ENCODE data around the gene HMGN5.

The HMGN5 gene
- 0.98 to 2.7 reads per million in 2 donors for total RNA-seq

DNA sequence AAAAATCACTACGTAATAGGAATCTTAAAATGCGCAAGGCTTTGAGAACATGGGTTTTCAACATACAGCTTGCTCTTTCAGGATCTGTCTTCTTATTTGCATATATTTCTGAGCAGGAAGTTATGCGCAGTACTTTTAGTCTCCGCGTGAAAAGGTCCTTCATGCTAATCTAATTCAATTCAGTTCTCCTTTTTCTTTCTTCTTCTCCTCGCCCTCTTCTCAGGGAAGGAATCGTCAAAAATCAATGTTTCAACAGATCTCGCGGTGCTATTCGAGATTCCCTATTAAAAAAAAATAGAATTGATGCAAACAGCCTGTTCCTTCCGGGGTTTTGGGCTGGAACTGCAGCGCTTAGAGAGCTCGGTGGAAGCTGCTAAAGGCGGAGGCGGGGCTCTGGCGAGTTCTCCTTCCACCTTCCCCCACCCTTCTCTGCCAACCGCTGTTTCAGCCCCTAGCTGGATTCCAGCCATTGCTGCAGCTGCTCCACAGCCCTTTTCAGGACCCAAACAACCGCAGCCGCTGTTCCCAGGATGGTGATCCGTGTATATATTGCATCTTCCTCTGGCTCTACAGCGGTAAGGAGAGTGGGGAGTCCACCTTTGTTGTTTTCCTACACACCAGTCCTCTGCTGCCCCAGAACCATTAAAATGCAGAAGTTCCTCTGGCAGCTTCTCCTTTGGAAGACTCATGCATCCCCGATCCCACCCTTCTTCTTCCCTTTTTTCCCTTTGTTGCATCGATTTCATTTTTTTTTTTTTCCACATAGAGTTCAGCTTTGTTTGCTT is at the start of gene HMGN5, which contains the start of gene SH3BGRL:
Gene HMGN5 (minus strand): TSS at position 243 of the 785 bp plus-strand sequence. CDS start 80,364 bp downstream, outside the sequence.
Gene SH3BGRL (plus strand): TSS at position 432 of the 785 bp plus-strand sequence. CDS start 99 bp downstream, at position 531.
- peak; percentile 50 for DNase-seq

GRCh38 chrX:81241753-81242152 is 40.0 kb upstream of the HMGN5 start:
- DNase-seq = no peak

DNA sequence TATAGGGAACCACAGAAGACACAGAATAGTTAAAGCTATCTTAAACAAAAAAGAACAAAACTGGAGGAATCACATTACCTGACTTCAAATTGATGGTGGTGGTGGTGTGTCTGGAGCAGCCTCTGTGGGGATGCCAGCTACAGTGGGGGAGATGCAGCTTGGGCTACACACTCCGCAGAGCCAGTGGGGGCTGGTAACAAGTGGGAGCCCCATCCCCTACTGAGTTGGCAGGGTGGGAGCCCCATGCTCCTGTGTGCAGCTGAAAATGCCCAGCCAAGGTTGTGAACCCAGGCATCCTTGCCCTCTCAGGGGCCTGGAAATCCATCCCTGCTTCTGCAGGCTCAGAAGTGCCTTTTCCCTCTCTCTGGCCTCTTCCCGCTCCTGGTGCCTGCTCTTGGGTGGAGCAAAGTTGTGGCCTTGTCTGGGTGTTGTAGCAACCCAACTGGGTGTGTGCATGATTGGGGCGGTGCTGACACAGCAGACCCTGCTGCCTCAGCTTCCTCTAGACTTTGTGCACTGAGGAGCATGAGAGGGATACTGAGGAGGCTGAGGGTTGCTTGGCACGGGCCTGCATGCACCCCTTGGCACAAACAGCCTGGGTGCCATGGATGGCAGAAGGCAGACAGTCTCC is 39.1 kb upstream of the HMGN5 start:
- DNase-seq = no peak

GRCh38 chrX:81238166-81238565 is 36.5 kb upstream of the HMGN5 start:
- DNase-seq = no peak

DNA sequence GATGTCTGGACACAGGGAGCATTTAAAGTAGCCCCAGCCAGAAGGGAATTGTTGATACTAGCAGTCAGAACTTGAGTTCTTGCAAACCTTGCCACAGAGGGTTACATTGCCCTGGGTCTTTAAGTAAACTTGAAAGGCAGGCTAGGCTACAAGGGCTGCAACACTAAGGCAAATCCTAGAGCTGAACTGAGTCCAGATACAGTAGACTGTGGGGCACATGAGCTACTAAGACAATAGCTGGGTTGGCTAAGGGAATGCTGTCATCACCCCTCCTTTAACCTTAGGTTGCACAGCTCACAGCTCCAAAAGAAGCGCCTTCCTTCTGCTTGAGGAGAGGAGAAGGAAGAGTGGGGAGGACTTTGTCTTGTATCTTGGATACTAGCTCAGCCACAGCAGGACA is 35.8 kb upstream of the HMGN5 start:
- no peak for DNase-seq

GRCh38 chrX:81232218-81232617 is 30.5 kb upstream of the HMGN5 start:
- DNase-seq = no peak

DNA sequence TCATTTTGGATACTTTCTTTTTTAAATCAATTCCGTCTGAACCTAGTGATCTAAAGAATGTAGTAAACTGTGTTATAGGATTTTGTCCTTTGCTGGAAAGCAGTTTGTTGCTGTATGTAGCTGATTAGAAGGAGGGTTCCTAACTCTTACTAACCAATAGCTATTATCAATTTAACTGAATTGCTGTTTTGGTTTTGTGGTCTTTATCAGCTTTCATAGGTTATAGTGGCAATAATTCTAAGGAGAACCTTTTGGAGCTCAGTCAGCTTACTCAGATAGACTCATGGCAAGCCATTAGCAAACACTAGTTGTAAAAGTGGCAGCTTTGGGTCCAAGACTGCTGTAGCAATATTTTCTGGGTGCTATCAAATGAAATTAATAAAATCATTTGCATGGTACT is 29.8 kb upstream of the HMGN5 start:
- no peak for DNase-seq

DNA sequence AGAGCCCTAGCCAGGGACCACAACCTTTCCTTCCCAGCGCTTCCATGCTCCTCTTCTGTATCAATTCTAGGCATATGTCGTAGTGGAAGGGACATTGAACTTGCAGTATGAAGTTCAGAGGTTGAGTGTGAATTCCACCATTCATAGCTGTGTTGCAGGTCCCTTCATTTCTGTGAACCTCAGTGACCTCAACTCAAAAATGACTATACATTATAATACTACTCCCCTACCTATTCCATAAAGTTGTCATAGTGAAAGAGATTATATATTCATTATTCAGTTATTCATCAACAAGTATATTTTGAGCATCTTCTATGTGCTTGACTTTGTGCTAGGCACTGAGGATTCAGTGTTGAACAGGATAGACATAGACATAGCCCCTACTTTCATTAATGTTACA is 28.2 kb upstream of the HMGN5 start:
- DNase-seq = no peak

DNA sequence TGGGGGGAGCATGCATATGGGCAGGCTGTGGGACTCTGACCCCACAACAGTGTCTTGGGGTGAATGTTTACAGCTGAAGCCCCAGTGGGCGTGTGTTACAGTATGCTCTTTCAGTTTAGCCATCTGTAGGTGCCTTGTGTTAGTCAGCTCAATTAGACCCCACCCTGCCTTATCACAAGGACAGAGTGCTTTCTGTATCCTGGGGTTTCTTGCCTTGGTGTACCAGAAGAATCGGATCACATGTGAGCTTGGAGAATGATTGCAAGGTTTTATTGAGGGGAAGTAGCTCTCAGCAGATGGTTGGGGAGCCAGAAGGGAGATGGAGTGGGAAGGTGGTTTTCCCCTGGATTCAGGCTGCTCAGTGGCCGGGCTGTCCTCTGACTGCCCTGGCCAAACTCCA is 27.5 kb upstream of the HMGN5 start:
- no peak for DNase-seq

GRCh38 chrX:81215685-81216084 is 14.0 kb upstream of the HMGN5 start:
- DNase-seq = no peak

GRCh38 chrX:81208916-81209315 is 7.2 kb upstream of the HMGN5 start:
- no peak for DNase-seq

DNA sequence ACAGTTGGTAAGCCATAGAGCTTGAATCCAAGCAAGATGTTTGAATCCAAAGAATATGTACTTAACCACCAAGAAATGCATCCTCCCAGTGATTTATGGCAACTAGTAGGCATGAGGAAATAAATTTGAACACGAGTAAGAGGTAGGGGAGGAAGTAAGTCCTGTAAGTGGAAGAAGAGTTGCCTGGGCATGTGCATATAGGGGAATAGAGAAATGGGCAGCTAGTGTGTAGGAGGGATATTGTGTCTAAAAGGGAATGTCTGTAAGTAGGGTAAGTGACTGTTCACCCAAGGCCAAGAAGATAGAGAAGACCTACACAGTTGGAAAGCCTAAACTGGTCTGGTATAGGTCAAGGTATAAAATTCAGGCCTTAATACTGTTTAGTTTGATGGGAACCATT is 4.8 kb upstream of the HMGN5 start:
- no peak for DNase-seq

DNA sequence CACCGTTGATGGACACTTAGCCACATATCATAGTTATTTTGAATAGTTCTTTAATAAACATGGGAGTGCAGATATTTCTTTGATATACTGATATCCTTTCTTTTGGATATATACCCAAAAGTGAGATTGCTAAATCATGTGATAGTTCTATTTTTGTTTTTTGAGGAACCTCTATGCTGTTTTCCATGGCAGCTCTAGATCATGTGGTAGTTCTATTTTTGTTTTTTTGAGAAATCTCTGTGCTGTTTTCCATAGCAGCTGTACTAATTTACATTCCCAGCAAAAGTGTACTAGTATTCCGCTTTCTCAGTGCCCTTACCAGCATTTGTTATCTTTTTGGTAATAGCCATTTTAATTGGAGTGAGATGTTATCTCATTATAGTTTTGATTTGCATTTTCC is 3.8 kb upstream of the HMGN5 start:
- DNase-seq = no peak

- DNase-seq = no peak
Observed at GRCh38 chrX:81202943-81203342, 1.2 kb upstream of the HMGN5 start.

DNA sequence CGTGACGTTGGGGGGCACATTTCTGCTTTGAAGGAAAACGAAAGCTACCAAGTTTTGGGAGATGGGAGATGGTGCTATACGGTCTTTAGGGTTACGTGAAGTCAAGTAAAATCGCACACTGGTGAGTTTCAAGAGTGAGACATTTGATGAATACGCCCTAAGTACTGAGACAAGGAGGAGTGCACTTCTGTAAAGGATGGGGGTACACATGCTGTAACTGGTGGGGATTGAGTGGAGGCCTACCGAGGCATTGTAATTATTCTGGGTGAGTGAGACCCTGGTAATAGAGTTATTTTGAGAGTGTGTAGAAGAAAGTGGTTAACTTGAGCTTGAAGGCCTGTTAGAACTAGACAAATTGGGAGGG is 725 bp upstream of the HMGN5 start:
- no peak for DNase-seq

- DNase-seq = no peak
Observed at GRCh38 chrX:81201071-81201470, 642 bp downstream of the HMGN5 start.

GRCh38 chrX:81195712-81196111 is 6.0 kb downstream of the HMGN5 start:
- peak; percentile 51 for DNase-seq

GRCh38 chrX:81195259-81195658 is 6.5 kb downstream of the HMGN5 start:
- no peak for DNase-seq

DNA sequence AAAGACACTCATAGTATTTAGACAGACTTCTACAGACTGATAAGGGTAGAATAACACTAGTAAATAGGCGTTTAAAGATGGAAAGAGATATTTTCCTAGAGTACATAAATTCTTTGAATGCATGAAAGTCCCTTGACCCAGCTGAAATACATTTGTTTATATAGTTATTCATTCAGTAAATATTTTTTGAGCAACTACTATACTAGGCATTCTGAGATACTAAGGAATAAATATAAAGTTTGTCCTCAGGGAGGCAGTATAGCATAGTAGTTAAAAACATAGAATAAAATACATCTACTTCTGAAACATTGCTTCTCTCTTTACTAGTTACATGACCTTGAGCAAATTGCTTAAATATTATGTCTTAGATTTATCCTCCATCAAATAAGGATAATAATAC is 27.4 kb downstream of the HMGN5 start:
- no peak for DNase-seq

DNA sequence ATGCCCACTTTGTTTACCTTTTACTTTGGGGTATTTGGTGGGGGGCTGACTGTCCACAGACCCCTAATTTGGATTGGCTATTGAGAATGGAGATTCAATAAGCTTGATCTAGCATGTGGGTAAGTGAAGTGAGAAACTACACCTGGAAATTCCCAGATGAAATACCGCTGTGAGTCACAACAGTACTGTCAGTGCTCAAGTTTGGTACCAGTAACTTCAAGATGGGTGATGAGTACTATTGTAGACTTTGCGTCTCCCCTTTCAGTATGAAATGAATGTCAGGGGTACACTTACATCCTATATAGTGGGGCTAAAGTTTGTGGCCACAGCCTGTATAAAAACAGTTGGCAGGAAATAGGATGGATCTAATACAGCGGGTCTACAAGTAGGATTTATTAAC is 33.3 kb downstream of the HMGN5 start:
- DNase-seq = no peak

DNA sequence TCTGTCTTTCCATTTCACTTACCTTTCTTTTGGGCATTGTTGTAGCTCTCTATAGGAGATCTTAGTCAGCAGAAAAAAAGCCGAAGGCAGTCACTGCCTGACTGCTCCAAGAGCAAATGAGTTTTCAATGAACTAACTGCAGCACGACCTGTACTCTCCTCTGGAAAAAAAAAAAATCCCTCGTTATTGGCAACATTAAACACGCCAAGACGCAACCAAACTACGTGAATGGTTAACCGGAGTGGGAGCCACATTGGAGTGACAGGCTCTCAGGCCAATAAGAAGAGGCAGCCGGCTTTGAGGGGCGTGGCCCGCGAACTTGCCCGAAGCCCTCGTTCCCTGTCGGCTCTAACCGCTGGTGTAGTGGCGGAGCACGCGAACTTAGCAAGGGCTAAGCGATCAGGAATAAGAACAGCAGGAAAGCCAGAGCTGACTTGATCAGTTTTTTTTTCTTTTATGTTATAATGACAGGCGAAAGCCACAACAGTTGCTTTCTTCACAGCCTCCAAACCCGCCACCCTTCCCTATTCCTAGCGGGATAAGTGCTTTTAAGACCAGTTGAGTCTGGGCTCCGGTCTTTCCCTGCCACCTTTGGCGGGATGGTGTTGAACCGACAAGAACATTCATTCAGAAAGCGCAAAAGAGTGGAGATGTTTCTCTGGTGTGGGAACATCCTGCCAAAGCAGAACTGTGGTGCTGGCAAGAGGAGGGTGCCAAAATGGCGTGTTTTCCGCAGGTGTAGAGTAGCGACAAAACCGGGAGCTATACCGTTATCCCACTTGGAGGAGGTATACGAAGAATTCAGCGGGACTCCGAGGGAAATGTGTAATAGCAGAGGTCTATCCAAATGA is 80.0 kb downstream of the HMGN5 start:
- peak; percentile 73 for DNase-seq

DNA sequence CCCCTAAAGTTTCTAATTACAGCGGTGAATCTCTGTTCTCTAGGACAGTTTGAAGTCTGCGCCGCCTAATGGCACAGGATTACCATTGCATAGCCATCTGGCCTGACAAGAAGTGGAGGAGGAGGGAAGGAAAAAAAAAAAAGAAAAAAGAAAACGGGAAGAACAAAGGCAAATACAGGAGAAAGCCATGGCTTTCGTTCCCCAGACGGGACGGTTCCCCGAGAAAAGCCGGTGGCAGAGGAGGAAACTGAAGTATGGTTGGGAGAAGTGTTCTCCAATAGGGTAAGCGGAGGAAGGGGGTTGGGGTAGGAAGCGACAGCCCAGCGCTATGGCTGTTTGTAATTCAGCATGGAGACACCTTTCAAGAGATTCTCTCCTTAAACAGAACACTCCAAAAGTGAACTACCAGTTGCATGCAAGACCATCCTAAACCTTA is 80.8 kb downstream of the HMGN5 start:
- peak; percentile 14 for DNase-seq

- DNase-seq = no peak
Observed at GRCh38 chrX:81120258-81120935, 81.3 kb downstream of the HMGN5 start.

Measured in T-helper 9 cell (primary cell).